ENCODE measurements around the gene SLC26A2. TPM values are rescaled to one million over a fixed set of nuclear protein-coding genes. Genes with fewer than 3 reads are reported as not detected.

Gene SLC26A2
- total and polyA plus RNA-seq, 4 donors: 0.43 to 6.1 (median 1.6) TPM

GRCh38 chr5:150000990-150001659, 40.6 kb downstream of the SLC26A2 start:
- under 1% methylated on average over 44 of the region's 44 CpGs for WGBS
- no peaks in the 10 kb centered on the region for H3K9me3 ChIP-seq (ENCODE audit: control insufficient read depth in 4 of 4, low read length in 3 of 4)
- TF ChIP-seq EGR1 (IDR thresholded peaks at IDR 0.05; ENCODE audit: low read depth in 2 of 2): no peak
- no peak for TF ChIP-seq SP1 (IDR thresholded peaks at IDR 0.05)
- TF ChIP-seq FOXA1 (IDR thresholded peaks at IDR 0.05): no peak
- no peak for TF ChIP-seq FOXA2 (IDR thresholded peaks at IDR 0.05)
- DNase-seq (ENCODE audit: low spot score): peak; percentile 60
- peaks cover 1 to 6% (median 5%) of the 10 kb centered on the region in 4 donors for H3K36me3 ChIP-seq (ENCODE audit: control insufficient read depth in 4 of 4, insufficient read depth in 3 of 4, low read depth in 1 of 4, low read length in 3 of 4)
- peaks cover 0 to 27% (median 20%) of the 10 kb centered on the region in 4 donors for H3K4me1 ChIP-seq (ENCODE audit: control insufficient read depth in 4 of 4, insufficient read depth in 4 of 4, low read length in 3 of 4)
- no peaks in the 10 kb centered on the region for H3K27me3 ChIP-seq (ENCODE audit: control insufficient read depth in 4 of 4, insufficient read depth in 4 of 4, low read length in 3 of 4)
- H3K27ac ChIP-seq (ENCODE audit: low read depth in 1 of 2, low read length in 2 of 2): peak overlapping the region; percentile 77 to 86
- H3K4me3 ChIP-seq (ENCODE audit: low read depth in 1 of 3, low read length in 3 of 3): peak overlapping the region; percentile 63 to 94 (median 90)
- peak overlapping the region; percentile 75 to 92 for H3K9ac ChIP-seq (ENCODE audit: low read depth in 1 of 2, low read length in 2 of 2)

GRCh38 chr5:150001660-150002486, 41.3 kb downstream of the SLC26A2 start:
- H3K4me3 ChIP-seq (ENCODE audit: low read depth in 1 of 3, low read length in 3 of 3): peak overlapping the region; percentile 63 to 94 (median 90)
- no peak for TF ChIP-seq TAF1 (conservative IDR thresholded peaks at IDR 0.05)
- TF ChIP-seq ATF3 (IDR thresholded peaks at IDR 0.05): no peak
- no peak for TF ChIP-seq HNF4G (IDR thresholded peaks at IDR 0.05)
- TF ChIP-seq SP1 (IDR thresholded peaks at IDR 0.05): peak; percentile 22
- TF ChIP-seq MAX (IDR thresholded peaks at IDR 0.05): no peak
- no peak for TF ChIP-seq GABPA (IDR thresholded peaks at IDR 0.05 in 1 of 2, conservative IDR thresholded peaks at IDR 0.05 in 1 of 2)
- peak; percentile 63 for TF ChIP-seq CTCF (IDR thresholded peaks at IDR 0.05; ENCODE audit: low read depth, low read length, missing input control)
- peak; percentile 70 to 92 for TF ChIP-seq RXRA (IDR thresholded peaks at IDR 0.05)
- no peak for TF ChIP-seq NR2F2 (IDR thresholded peaks at IDR 0.05)
- TF ChIP-seq REST (IDR thresholded peaks at IDR 0.05): no peak
- TF ChIP-seq FOXA1 (IDR thresholded peaks at IDR 0.05): no peak
- TF ChIP-seq HNF4A (conservative IDR thresholded peaks at IDR 0.05): no peak
- no peak for TF ChIP-seq JUND (IDR thresholded peaks at IDR 0.05)
- TF ChIP-seq YY1 (IDR thresholded peaks at IDR 0.05): peak; percentile 30
- no peak for TF ChIP-seq EGR1 (IDR thresholded peaks at IDR 0.05; ENCODE audit: low read depth in 2 of 2)
- no peak for TF ChIP-seq ZBTB33 (IDR thresholded peaks at IDR 0.05)
- TF ChIP-seq RAD21 (IDR thresholded peaks at IDR 0.05): peak; percentile 27 to 58
- TF ChIP-seq FOXA2 (IDR thresholded peaks at IDR 0.05): no peak
- 11% methylated on average over 8 of the region's 8 CpGs for WGBS
- H3K4me1 ChIP-seq (ENCODE audit: control insufficient read depth in 4 of 4, insufficient read depth in 4 of 4, low read length in 3 of 4): peaks cover 0 to 27% (median 20%) of the 10 kb centered on the region in 4 donors
- DNase-seq (ENCODE audit: low spot score): peak; percentile 46
- peaks cover 1 to 11% (median 8%) of the 10 kb centered on the region in 4 donors for H3K36me3 ChIP-seq (ENCODE audit: control insufficient read depth in 4 of 4, insufficient read depth in 3 of 4, low read depth in 1 of 4, low read length in 3 of 4)
- H3K27me3 ChIP-seq (ENCODE audit: control insufficient read depth in 4 of 4, insufficient read depth in 4 of 4, low read length in 3 of 4): no peaks in the 10 kb centered on the region
- peak overlapping the region; percentile 75 to 92 for H3K9ac ChIP-seq (ENCODE audit: low read depth in 1 of 2, low read length in 2 of 2)
- H3K27ac ChIP-seq (ENCODE audit: low read depth in 1 of 2, low read length in 2 of 2): peak overlapping the region in 1 of 2 donors; percentile 77
- H3K9me3 ChIP-seq (ENCODE audit: control insufficient read depth in 4 of 4, low read length in 3 of 4): no peaks in the 10 kb centered on the region
